Thyroid gland (tissue), 4 donors: ENCODE results near the gene TSC22D1.

Experiments
- POLR2A ChIP-seq, 2 donors: fragments of 450-650 bp; IDR thresholded peaks; one replicate each; pipeline ENCODE4 v1.6.1; 2017; ENCODE audit warnings: antibody characterized with exemption in 2 of 2, mild to moderate bottlenecking in 2 of 2, moderate library complexity in 1 of 2
- TF ChIP-seq, protein P1 (sequence below), 6 experiments: fragments of 200-600 bp in 3 of 6; fragments of 450-650 bp in 3 of 6; sonication (generic) in 3 of 6; IDR thresholded peaks; one replicate each; pipeline ENCODE4 v1.5.1; 2016 to 2019; ENCODE audit warnings: antibody characterized with exemption in 6 of 6, mild to moderate bottlenecking in 2 of 6, inconsistent platforms in 1 of 6, moderate library complexity in 1 of 6

DNA sequence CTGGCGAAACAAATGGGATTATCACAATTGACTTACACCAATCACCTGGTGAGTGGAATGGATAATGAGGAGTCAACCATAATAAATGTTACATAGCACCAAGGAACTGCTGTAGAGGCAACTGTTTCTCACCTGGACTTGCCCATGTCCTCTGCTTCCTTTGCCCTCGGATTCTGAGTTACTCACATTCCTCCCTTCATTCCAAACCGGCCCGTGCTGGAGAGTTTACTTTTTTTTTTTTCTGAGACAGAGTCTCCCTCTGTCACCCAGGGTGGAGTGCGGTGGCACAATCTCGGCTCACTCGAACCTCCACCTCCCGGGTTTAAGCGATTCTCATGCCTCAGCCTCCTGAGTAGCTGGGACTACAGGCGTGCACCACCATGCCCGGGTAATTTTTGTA is 41.5 kb upstream of the TSC22D1 start:
- TF ChIP-seq, protein P1, sequence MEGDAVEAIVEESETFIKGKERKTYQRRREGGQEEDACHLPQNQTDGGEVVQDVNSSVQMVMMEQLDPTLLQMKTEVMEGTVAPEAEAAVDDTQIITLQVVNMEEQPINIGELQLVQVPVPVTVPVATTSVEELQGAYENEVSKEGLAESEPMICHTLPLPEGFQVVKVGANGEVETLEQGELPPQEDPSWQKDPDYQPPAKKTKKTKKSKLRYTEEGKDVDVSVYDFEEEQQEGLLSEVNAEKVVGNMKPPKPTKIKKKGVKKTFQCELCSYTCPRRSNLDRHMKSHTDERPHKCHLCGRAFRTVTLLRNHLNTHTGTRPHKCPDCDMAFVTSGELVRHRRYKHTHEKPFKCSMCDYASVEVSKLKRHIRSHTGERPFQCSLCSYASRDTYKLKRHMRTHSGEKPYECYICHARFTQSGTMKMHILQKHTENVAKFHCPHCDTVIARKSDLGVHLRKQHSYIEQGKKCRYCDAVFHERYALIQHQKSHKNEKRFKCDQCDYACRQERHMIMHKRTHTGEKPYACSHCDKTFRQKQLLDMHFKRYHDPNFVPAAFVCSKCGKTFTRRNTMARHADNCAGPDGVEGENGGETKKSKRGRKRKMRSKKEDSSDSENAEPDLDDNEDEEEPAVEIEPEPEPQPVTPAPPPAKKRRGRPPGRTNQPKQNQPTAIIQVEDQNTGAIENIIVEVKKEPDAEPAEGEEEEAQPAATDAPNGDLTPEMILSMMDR (IDR thresholded peaks at IDR 0.05), result no peak
- TF ChIP-seq POLR2A (IDR thresholded peaks at IDR 0.05), result no peak
